ENCODE data around the gene RBFOX2. TPM values are rescaled to one million over a fixed set of nuclear protein-coding genes. Genes with fewer than 3 reads are reported as not detected.
A peak's percentile ranks its signal among the peaks of the same experiment; 100 is the strongest.

RBFOX2 gene
- total and polyA plus RNA-seq, 2 of the 13 experiments (the other 11 are each of a cell fraction or from before 2014, with no cell fraction given): 37.3 to 40.4 TPM

DNA sequence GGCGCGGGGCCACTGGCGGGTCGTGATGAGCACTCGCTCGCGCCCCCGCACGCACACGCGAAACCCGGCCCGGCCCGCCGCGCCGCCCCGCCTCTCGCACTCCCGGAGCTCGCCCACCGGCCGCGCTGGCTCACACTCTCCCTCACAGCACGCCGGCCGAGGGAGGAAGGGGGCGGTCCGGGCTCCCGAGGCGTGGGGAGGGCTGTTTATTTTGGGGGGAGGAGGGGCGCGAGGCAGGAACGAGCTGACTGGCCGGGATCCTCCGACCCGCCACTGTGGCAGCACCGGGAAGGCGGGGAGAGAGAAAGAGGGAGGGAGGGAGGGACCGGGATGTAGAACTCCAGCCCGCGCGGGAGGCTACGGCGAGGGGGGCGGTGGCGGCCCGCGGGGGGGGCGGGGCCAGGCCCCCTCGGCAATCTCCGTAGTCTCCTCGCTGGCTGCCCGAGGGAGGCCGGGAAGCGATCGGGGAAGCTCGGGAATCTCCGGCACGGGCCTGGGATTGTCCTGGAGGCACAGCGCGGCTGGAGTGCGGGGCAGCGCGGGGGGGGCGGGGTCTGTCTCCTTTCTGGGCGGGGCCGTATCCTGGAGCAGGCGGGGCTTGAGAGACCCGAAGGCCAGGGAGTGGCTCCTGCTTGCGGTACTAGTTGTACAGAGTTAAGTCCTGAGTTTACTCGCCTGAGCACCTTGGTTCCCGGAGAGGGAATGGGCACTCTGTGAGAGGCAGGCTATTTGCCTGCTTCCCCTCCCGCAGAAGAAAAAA, at the start of gene RBFOX2 (continued):
- TF ChIP-seq, protein P1, sequence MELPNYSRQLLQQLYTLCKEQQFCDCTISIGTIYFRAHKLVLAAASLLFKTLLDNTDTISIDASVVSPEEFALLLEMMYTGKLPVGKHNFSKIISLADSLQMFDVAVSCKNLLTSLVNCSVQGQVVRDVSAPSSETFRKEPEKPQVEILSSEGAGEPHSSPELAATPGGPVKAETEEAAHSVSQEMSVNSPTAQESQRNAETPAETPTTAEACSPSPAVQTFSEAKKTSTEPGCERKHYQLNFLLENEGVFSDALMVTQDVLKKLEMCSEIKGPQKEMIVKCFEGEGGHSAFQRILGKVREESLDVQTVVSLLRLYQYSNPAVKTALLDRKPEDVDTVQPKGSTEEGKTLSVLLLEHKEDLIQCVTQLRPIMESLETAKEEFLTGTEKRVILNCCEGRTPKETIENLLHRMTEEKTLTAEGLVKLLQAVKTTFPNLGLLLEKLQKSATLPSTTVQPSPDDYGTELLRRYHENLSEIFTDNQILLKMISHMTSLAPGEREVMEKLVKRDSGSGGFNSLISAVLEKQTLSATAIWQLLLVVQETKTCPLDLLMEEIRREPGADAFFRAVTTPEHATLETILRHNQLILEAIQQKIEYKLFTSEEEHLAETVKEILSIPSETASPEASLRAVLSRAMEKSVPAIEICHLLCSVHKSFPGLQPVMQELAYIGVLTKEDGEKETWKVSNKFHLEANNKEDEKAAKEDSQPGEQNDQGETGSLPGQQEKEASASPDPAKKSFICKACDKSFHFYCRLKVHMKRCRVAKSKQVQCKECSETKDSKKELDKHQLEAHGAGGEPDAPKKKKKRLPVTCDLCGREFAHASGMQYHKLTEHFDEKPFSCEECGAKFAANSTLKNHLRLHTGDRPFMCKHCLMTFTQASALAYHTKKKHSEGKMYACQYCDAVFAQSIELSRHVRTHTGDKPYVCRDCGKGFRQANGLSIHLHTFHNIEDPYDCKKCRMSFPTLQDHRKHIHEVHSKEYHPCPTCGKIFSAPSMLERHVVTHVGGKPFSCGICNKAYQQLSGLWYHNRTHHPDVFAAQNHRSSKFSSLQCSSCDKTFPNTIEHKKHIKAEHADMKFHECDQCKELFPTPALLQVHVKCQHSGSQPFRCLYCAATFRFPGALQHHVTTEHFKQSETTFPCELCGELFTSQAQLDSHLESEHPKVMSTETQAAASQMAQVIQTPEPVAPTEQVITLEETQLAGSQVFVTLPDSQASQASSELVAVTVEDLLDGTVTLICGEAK (IDR thresholded peaks at IDR 0.05): no peak
- TF ChIP-seq, protein P1 (CRISPR knock-in tag; IDR thresholded peaks at IDR 0.05): no peak
- 0 out of 2 replicates have a peak, but pooled peaks have one; percentile 1 for TF ChIP-seq TGIF2 (CRISPR knock-in tag; IDR thresholded peaks at IDR 0.05)
- no peak for TF ChIP-seq ZNF230 (CRISPR knock-in tag; IDR thresholded peaks at IDR 0.05)
- TF ChIP-seq ZNF709 (CRISPR knock-in tag; IDR thresholded peaks at IDR 0.05): no peak
- TF ChIP-seq ZFP82 (CRISPR knock-in tag; IDR thresholded peaks at IDR 0.05; ENCODE audit: borderline replicate concordance): no peak
- no peak for TF ChIP-seq MLXIP (CRISPR knock-in tag; IDR thresholded peaks at IDR 0.05; ENCODE audit: borderline replicate concordance)
- TF ChIP-seq ZSCAN22 (CRISPR knock-in tag; IDR thresholded peaks at IDR 0.05): no peak
- TF ChIP-seq ZNF224 (CRISPR knock-in tag; IDR thresholded peaks at IDR 0.05): no peak
- no peak for TF ChIP-seq GLI4 (CRISPR knock-in tag; IDR thresholded peaks at IDR 0.05; ENCODE audit: borderline replicate concordance)
- TF ChIP-seq, protein P2, sequence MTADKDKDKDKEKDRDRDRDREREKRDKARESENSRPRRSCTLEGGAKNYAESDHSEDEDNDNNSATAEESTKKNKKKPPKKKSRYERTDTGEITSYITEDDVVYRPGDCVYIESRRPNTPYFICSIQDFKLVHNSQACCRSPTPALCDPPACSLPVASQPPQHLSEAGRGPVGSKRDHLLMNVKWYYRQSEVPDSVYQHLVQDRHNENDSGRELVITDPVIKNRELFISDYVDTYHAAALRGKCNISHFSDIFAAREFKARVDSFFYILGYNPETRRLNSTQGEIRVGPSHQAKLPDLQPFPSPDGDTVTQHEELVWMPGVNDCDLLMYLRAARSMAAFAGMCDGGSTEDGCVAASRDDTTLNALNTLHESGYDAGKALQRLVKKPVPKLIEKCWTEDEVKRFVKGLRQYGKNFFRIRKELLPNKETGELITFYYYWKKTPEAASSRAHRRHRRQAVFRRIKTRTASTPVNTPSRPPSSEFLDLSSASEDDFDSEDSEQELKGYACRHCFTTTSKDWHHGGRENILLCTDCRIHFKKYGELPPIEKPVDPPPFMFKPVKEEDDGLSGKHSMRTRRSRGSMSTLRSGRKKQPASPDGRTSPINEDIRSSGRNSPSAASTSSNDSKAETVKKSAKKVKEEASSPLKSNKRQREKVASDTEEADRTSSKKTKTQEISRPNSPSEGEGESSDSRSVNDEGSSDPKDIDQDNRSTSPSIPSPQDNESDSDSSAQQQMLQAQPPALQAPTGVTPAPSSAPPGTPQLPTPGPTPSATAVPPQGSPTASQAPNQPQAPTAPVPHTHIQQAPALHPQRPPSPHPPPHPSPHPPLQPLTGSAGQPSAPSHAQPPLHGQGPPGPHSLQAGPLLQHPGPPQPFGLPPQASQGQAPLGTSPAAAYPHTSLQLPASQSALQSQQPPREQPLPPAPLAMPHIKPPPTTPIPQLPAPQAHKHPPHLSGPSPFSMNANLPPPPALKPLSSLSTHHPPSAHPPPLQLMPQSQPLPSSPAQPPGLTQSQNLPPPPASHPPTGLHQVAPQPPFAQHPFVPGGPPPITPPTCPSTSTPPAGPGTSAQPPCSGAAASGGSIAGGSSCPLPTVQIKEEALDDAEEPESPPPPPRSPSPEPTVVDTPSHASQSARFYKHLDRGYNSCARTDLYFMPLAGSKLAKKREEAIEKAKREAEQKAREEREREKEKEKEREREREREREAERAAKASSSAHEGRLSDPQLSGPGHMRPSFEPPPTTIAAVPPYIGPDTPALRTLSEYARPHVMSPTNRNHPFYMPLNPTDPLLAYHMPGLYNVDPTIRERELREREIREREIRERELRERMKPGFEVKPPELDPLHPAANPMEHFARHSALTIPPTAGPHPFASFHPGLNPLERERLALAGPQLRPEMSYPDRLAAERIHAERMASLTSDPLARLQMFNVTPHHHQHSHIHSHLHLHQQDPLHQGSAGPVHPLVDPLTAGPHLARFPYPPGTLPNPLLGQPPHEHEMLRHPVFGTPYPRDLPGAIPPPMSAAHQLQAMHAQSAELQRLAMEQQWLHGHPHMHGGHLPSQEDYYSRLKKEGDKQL (CRISPR knock-in tag; IDR thresholded peaks at IDR 0.05; ENCODE audit: low read depth): 0 out of 2 replicates have a peak, but pooled peaks have one; percentile 57
